Measurements from ENCODE around the gene C1QL4.
A peak's percentile ranks its signal among the peaks of the same experiment; 100 is the strongest.
"Not testable (repeated sequence)": the region's sequence is repeated elsewhere in the genome, so short reads cannot be mapped to it uniquely, and the experiment has no call there.

The C1QL4 gene

DNA sequence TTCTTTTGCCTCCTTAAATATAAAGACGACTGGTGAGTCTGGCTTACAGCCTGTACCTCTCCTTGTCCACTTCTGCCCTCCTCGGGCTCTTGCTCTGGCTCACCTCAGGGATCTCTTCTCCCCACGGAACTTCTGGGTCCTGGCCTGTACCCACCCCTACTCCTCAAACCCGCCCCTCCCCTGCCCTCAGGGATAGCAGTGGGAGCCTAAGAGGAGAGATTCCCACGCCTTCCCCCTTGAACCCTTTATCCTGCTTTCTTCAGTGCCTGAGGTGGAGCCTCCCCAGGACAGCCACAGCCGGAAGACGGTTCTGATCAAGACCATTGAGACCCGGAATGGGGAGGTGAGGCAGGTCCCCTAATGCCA, 39.3 kb downstream of the C1QL4 start:
- DNase-seq = no peak

DNA sequence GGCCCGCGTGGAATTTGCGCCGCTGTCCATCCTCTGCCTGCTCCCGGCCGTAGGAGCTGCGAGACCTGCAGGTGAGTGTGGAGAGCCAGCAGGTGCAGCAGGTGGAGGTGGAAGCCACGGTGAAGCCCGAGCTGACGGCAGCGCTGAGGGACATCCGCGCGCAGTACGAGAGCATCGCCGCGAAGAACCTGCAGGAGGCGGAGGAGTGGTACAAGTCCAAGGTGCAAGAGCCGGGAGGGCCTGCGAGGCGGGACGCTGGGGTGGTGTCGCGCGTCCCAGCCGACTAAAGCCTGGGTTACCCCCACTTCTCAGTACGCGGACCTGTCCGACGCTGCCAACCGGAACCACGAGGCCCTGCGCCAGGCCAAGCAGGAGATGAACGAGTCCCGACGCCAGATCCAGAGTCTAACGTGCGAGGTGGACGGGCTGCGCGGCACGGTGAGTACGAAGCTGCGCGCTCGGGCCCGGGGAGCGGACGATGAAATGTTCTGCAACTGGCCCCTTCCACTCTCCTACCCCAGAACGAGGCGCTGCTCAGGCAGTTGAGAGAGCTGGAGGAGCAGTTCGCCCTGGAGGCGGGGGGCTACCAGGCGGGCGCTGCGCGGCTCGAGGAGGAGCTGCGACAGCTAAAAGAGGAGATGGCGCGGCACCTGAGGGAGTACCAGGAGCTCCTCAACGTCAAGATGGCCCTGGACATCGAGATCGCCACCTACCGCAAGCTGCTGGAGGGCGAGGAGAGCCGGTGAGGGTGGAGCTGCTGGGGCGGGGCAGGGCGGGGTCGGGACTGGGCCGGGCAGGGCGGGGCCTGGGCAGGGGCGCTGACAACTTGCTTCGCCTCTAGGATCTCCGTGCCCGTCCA, 39.9 kb downstream of the C1QL4 start:
- peak; percentile 35 for DNase-seq

- DNase-seq = peak; percentile 47
Observed at GRCh38 chr12:49296034-49296835, 40.8 kb downstream of the C1QL4 start.

DNA sequence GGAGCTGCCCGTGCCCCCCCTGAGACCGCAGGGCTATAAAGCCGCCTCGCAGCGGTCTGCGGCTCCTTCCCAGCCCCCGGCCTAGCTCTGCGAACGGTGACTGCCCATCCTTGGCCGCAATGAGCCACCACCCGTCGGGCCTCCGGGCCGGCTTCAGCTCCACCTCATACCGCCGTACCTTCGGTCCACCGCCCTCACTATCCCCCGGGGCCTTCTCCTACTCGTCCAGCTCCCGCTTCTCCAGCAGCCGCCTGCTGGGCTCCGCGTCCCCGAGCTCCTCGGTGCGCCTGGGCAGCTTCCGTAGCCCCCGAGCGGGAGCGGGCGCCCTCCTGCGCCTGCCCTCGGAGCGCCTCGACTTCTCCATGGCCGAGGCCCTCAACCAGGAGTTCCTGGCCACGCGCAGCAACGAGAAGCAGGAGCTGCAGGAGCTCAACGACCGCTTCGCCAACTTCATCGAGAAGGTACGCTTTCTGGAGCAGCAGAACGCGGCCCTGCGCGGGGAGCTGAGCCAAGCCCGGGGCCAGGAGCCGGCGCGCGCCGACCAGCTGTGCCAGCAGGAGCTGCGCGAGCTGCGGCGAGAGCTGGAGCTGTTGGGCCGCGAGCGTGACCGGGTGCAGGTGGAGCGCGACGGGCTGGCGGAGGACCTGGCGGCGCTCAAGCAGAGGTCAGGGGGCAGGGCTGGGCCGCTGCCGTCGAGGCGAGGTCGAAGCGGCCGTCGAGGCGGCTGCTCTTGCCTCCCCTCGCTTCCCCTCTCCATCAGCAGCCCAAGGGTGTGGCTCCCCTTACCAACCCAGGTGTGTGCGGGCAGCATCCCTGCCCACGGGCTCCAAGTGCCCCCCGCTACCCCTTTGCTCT, 41.7 kb downstream of the C1QL4 start, which contains the start of gene PRPH:
TSS of gene PRPH (plus strand) at position 66 of the 855 bp plus-strand sequence. CDS start at position 120, 54 bp downstream.
- DNase-seq = no peak

DNA sequence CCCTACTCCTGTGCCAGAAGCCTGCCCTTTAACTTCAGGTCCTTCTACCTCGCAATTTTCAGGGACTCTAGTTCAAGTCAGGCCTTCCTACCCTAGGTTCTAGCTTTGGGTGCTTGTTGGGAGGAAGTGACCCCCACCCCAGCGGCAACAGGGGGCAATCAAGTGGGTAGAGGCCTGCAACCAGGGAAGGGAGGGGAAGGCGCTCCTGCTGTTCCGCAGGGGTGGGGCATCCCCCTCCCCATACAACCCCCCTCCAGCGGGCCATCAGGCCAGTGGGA, 42.2 kb downstream of the C1QL4 start:
- DNase-seq = no peak

- no peak for DNase-seq
Observed at GRCh38 chr12:49294086-49294803, 42.7 kb downstream of the C1QL4 start.

GRCh38 chr12:49293056-49293956, 43.7 kb downstream of the C1QL4 start:
- peak; percentile 42 for DNase-seq

- no peak for DNase-seq
Observed at GRCh38 chr12:49292729-49293055, 44.3 kb downstream of the C1QL4 start.

- no peak for DNase-seq
Observed at GRCh38 chr12:49288922-49289555, 47.9 kb downstream of the C1QL4 start.

DNA sequence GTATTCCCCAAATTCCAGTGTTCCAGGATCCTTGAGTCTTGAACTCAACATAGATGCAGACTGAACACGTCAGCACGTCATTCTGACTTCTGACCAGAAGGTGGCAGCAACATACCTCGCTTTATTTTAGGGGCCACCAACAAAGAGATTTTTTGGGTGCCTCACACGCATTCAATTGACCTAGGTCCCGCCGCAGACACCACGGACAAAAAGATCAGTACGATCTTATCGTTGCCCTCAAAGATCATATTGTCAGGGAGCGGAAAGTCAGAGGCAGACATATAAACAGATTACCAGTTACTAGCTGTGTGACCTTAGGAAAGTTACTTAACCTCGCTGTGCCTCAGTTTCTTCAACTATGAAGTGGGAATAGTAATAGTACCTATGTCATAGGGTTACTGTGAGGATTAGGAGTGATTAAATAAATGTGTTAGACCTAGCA, 48.6 kb downstream of the C1QL4 start:
- DNase-seq = peak; percentile 22

GRCh38 chr12:49287876-49288275, 49.1 kb downstream of the C1QL4 start:
- no peak for DNase-seq

DNA sequence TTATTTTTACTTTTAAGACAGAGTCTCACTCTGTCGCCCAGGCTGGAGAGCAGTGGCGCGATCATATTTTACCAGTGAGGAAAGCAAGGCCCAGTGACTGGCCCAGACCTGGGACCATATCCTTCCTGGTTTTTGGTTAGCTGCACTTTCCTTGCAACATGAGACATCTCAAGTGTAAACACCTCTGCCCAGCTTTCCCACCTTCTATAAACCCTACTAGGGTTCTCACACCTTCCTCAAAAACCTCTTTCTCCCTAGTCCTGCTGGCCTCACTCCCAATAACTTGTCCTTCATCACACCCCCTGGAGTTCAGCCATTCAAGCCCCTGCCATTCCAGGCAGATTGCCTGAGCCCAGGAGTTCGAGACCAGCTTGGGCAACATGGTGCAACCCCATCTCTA, 52.3 kb downstream of the C1QL4 start:
- DNase-seq = no peak

DNA sequence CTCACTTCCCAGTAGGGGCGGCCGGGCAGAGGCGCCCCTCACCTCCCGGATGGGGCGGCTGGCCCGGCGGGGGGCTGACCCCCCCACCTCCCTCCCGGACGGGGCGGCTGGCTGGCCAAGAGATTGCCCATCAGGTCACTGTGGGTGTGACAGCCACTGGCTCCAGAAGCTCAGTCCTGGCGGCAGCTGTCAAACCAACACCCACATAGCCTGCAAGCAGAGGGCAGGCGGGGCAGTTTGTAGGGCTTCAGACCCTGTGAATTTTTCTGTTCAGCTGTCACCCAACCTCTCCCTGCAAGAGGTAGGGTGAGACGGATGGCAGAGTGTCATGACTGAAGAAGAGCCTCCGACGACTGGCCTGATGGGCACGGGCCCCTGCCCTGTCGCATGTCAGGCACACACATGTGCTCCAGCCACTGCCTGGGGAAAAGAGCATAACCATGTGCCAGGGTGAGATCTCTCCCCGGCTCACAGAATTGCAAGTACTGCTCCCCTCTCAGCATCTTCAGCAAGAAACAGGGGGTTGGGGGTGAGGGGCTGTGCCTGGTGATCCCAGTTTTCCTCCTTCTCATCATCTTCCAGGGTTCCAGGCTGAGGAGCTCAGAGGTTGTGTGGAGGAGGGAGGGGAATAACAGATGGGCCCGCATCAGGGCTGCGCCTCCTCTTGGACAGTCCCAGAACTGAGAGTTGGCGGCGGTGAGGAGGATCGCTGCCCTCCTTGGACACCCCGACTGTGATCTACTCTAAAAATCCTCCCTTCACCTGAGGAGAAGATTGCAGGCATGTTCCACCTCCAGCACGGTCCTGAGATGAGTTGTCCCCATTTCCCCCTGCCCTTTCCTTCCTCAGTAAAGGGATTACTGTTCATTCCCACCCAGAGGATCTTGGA, 53.2 kb downstream of the C1QL4 start:
- DNase-seq = no peak

GRCh38 chr12:49282740-49283375, 54.1 kb downstream of the C1QL4 start:
- not testable (repeated sequence) for DNase-seq

Measured in NCI-H2029 (cell line).